Progenitor cell of endocrine pancreas (in vitro differentiated cells): Measurements from ENCODE around the gene CHADL. TPM values are rescaled to one million over a fixed set of nuclear protein-coding genes. Genes with fewer than 3 reads are reported as not detected.

Experiments
- DNase-seq: peaks from one replicate; pipeline ENCODE4 v3.0.0; 2021; ENCODE audit warnings: low spot score; ENCODE audit not compliant: unreplicated experiment
- H3K27ac Mint-ChIP-seq: 2 replicates; pipeline ENCODE4 v1.8.0; 2021; ENCODE audit warnings: mild to moderate bottlenecking, moderate library complexity, mixed read lengths
- H3K27me3 Mint-ChIP-seq: 2 replicates; pipeline ENCODE4 v1.8.0; 2021; ENCODE audit warnings: mixed read lengths
- H3K36me3 Mint-ChIP-seq: 2 replicates; pipeline ENCODE4 v1.8.0; 2022; ENCODE audit warnings: mixed read lengths; ENCODE audit not compliant: insufficient read depth
- H3K4me1 Mint-ChIP-seq: 2 replicates; pipeline ENCODE4 v1.8.0; 2021; ENCODE audit warnings: low read depth, mixed read lengths
- H3K4me3 Mint-ChIP-seq: 2 replicates; pipeline ENCODE4 v1.8.0; 2021; ENCODE audit warnings: low read depth, mild to moderate bottlenecking, moderate library complexity, mixed read lengths
- H3K9me3 Mint-ChIP-seq: 2 replicates; pipeline ENCODE4 v1.8.0; 2021; ENCODE audit warnings: low read depth, mixed read lengths
- total RNA-seq: library from RNA; stranded (reverse); gene quantifications from 2 replicates; pipeline ENCODE4 v1.2.1, GENCODE V29; 2021
- TF ChIP-seq, protein P1 (sequence below): fragments of 200-600 bp; sonication (generic); IDR thresholded peaks from one replicate; pipeline ENCODE4 v1.5.0; 2021; ENCODE audit warnings: antibody characterized with exemption, mild to moderate bottlenecking; ENCODE audit not compliant: unreplicated experiment

The CHADL gene
- total RNA-seq, 1 donor from 2014 or later, result 3.1 TPM

DNA sequence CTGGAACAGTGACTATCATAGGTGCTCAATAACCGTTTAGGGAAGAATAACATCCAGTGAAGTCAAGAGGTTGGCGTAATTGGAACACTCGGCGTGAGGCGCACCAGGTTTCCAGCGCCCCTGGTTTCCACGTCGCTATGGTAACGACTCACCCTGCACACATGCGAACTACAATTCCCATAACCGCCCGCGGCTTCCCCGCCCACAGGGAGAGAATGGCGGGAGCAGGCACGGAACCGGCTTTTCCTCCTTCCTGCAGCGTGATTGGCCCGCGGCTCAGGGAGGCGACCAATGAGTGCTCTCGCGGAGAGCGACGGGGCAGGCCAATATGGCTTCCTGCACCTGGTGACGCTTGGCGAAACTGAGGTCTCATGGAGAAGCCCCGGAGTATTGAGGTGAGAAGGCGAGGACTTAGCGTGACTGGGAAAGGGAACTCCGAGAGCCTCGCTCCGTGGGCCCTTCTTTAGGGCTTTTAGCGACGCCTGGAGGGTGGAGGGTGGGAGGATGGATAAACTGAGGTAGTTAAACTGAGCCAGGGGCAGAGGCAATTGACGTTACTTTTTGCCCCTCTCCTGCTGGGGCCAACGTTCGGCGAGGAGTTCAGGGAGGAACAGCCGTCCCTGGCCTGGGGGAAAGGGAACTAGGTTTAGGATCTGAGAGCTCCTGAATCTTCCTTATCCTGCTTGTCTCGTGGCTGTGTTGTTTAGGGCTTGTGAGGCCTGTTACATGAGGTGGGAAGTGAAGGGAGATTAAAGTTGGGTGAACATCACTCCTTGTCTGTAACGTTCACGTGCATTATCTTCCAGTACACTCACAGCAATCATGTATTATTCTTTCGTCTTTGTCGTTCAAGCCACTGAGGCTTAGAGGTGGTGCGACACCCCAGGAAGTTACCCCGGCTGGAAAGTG lies 35.5 kb downstream of the CHADL start, which contains the start of gene L3MBTL2:
L3MBTL2 (plus strand) TSS at position 321 of the 909 bp plus-strand sequence; CDS start at position 372, 51 bp downstream.
- Mint-ChIP-seq H3K4me1 (peaks cover 10% of the 10 kb centered on the region), H3K27me3 (peaks cover 6% of the 10 kb centered on the region), H3K9me3 (no peaks in the 10 kb centered on the region), H3K27ac (peak within 1 kb of the TSS; percentile 99), H3K36me3 (peaks cover 4% of the 10 kb centered on the region), H3K4me3 (peak within 1 kb of the TSS; percentile 98)
- peak; percentile 95 for DNase-seq
- TF ChIP-seq, protein P1, sequence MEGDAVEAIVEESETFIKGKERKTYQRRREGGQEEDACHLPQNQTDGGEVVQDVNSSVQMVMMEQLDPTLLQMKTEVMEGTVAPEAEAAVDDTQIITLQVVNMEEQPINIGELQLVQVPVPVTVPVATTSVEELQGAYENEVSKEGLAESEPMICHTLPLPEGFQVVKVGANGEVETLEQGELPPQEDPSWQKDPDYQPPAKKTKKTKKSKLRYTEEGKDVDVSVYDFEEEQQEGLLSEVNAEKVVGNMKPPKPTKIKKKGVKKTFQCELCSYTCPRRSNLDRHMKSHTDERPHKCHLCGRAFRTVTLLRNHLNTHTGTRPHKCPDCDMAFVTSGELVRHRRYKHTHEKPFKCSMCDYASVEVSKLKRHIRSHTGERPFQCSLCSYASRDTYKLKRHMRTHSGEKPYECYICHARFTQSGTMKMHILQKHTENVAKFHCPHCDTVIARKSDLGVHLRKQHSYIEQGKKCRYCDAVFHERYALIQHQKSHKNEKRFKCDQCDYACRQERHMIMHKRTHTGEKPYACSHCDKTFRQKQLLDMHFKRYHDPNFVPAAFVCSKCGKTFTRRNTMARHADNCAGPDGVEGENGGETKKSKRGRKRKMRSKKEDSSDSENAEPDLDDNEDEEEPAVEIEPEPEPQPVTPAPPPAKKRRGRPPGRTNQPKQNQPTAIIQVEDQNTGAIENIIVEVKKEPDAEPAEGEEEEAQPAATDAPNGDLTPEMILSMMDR, result no peak

DNA sequence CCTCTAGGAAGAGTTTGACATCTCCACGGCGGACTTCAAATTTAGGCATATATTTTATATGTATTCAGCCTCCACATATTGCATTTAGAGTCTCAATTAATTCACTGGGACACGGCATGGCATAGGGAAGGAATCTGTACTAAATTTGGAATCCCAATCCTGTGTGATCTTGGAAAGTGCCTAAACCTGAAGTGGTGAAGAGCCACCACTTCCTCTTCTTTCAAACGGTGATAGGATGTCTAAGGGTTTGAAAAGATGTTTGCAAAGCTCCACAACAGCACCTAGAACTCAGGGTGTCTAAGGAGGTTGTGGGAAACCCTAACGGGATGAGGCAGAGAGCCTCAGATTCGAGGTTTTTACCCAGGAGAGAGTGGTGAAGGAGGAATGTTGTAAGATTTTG lies 36.7 kb downstream of the CHADL start:
- TF ChIP-seq, protein P1, result no peak
- Mint-ChIP-seq H3K36me3 (no peaks in the 10 kb centered on the region), H3K27ac (no peak overlapping the region), H3K27me3 (peaks cover 14% of the 10 kb centered on the region), H3K4me3 (no peak overlapping the region), H3K9me3 (no peaks in the 10 kb centered on the region), H3K4me1 (peaks cover 14% of the 10 kb centered on the region)
- no peak for DNase-seq

DNA sequence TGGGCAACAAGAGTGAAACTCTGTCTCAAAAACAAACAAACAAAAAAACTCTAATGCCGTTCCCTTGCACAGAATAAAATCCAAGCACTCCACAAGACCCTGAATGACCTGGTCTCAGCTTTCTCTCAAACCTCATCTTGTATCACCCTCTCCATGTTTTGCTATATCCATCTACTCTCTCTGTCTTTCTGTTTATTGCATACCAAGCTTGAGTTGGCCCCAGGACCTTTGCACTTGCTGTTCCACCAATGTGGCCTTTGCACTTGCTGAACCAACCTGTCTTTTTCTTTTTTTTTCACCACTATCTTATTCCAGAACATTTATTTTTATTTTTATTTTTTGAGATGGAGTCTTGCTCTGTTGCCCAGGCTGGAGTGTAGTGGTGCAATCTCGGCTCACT lies 37.6 kb downstream of the CHADL start:
- no peak overlapping the region for H3K4me3 Mint-ChIP-seq
- TF ChIP-seq, protein P1, result no peak

DNA sequence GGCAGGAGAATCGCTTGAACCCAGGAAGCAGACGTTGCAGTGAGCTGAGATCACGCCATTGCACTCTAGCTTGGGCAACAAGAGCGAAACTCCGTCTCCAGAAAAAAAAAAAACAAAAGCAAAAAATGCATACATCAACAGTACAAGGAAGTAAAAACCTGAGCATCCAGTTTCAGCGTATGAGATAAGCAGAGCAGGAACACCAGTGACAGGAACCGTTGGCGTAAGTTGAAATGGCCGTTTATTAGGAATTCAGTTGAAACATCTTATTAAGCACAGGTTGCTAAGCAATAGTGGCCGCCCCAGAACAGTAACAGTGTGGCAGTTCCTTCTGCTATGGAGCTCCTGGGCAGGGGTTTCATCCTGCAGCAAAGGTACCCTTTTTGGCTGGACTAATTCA lies 39.6 kb downstream of the CHADL start:
- peaks cover 29% of the 10 kb centered on the region for H3K27me3 Mint-ChIP-seq
- no peak overlapping the region for H3K27ac Mint-ChIP-seq
- H3K9me3 Mint-ChIP-seq, result no peaks in the 10 kb centered on the region
- H3K4me3 Mint-ChIP-seq, result no peak overlapping the region
- no peak for DNase-seq
- TF ChIP-seq, protein P1, result no peak
- H3K36me3 Mint-ChIP-seq, result no peaks in the 10 kb centered on the region
- H3K4me1 Mint-ChIP-seq, result peaks cover 15% of the 10 kb centered on the region

More for the DNA sequence above, 37.6 kb downstream of the CHADL start:
- DNase-seq, result no peak
- no peaks in the 10 kb centered on the region for H3K36me3 Mint-ChIP-seq
- peaks cover 16% of the 10 kb centered on the region for H3K4me1 Mint-ChIP-seq
- no peak overlapping the region for H3K27ac Mint-ChIP-seq
- no peaks in the 10 kb centered on the region for H3K9me3 Mint-ChIP-seq
- H3K27me3 Mint-ChIP-seq, result peaks cover 19% of the 10 kb centered on the region

DNA sequence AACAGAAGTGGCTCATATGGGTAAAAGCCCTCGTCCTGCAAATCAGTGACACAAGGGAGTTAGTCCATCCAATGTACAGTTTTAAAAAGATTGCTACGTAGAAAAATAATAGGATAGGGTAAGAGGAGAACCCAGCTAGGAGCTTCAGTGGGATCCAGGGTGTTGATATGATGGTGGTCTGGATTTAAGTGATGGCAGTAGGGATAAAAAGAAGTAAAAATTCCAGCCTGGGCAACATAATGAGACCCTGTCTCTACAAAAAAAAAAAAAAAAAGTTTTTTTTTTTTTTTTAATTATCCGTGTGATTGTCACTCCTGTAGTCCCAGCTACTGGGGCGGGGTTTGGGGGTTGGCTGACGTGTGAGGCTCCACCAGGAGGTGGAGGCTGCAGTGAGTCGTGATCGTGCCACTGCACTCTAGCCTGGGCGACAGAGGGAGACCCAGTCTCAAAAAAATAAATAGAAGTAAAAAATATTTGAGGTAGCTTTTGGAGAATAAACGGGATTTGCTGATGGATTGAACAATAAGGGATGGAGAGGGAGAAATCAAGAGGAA lies 42.6 kb downstream of the CHADL start:
- peak overlapping the region; percentile 77 for H3K4me3 Mint-ChIP-seq
- H3K4me1 Mint-ChIP-seq, result peaks cover 8% of the 10 kb centered on the region
- H3K27me3 Mint-ChIP-seq, result peaks cover 37% of the 10 kb centered on the region
- no peaks in the 10 kb centered on the region for H3K9me3 Mint-ChIP-seq
- DNase-seq, result no peak
- TF ChIP-seq, protein P1, result no peak
- H3K36me3 Mint-ChIP-seq, result no peaks in the 10 kb centered on the region
- H3K27ac Mint-ChIP-seq, result peak overlapping the region; percentile 62
